ENCODE data around the gene RC3H2.
A peak's percentile ranks its signal among the peaks of the same experiment; 100 is the strongest.

The RC3H2 gene

GRCh38 chr9:122941582-122942234 lies 36.5 kb upstream of the RC3H2 start:
- no peak for TF ChIP-seq FOXP2 (optimal IDR thresholded peaks at IDR 0.05; ENCODE audit: borderline replicate concordance, extremely low read depth, extremely low read length, insufficient read depth)
- peak; percentile 53 to 85; a peak in 3 of 4 replicates for TF ChIP-seq REST (IDR thresholded peaks at IDR 0.05; ENCODE audit: insufficient read depth in 1 of 2, low read depth in 2 of 2, low read length in 2 of 2)

- TF ChIP-seq TAF1 (IDR thresholded peaks at IDR 0.05; ENCODE audit: borderline replicate concordance, insufficient read depth, low read length) (peak; percentile 6; the same call in 1 of the 2 replicates), SIN3A (IDR thresholded peaks at IDR 0.05; ENCODE audit: borderline replicate concordance, insufficient read depth, low read length) (peak; percentile 10; the same call in 1 of the 2 replicates), REST (IDR thresholded peaks at IDR 0.05; ENCODE audit: insufficient read depth in 1 of 2, low read depth in 2 of 2, low read length in 2 of 2) (peak; percentile 30 to 40; a peak in 1 of 4 replicates), FOXP2 (optimal IDR thresholded peaks at IDR 0.05; ENCODE audit: borderline replicate concordance, extremely low read depth, extremely low read length, insufficient read depth) (peak; percentile 63), POLR2AphosphoS5 (IDR thresholded peaks at IDR 0.05; ENCODE audit: low read depth, low read length) (peak; percentile 88)
Measured at GRCh38 chr9:122940749-122941581, 35.8 kb upstream of the RC3H2 start, which contains the start of gene RABGAP1. Gene RABGAP1 (plus strand): TSS chr9:122941020. CDS start chr9:122957060, 16,040 bp downstream.

GRCh38 chr9:122940454-122940748 lies 35.2 kb upstream of the RC3H2 start:
- TF ChIP-seq TAF1 (IDR thresholded peaks at IDR 0.05; ENCODE audit: borderline replicate concordance, insufficient read depth, low read length) = no peak
- TF ChIP-seq SIN3A (IDR thresholded peaks at IDR 0.05; ENCODE audit: borderline replicate concordance, insufficient read depth, low read length) = no peak
- TF ChIP-seq FOXP2 (optimal IDR thresholded peaks at IDR 0.05; ENCODE audit: borderline replicate concordance, extremely low read depth, extremely low read length, insufficient read depth) = no peak
- TF ChIP-seq POLR2AphosphoS5 (IDR thresholded peaks at IDR 0.05; ENCODE audit: low read depth, low read length) = no peak
- TF ChIP-seq REST (IDR thresholded peaks at IDR 0.05; ENCODE audit: insufficient read depth in 1 of 2, low read depth in 2 of 2, low read length in 2 of 2) = no peak

- TF ChIP-seq SIN3A (IDR thresholded peaks at IDR 0.05; ENCODE audit: borderline replicate concordance, insufficient read depth, low read length) (no peak), TAF1 (IDR thresholded peaks at IDR 0.05; ENCODE audit: borderline replicate concordance, insufficient read depth, low read length) (no peak), POLR2AphosphoS5 (IDR thresholded peaks at IDR 0.05; ENCODE audit: low read depth, low read length) (no peak), FOXP2 (optimal IDR thresholded peaks at IDR 0.05; ENCODE audit: borderline replicate concordance, extremely low read depth, extremely low read length, insufficient read depth) (no peak)
Measured at GRCh38 chr9:122939601-122940000, 34.4 kb upstream of the RC3H2 start.

- TF ChIP-seq REST (IDR thresholded peaks at IDR 0.05; ENCODE audit: insufficient read depth in 1 of 2, low read depth in 2 of 2, low read length in 2 of 2) = no peak
- no peak for TF ChIP-seq POLR2AphosphoS5 (IDR thresholded peaks at IDR 0.05; ENCODE audit: low read depth, low read length)
- TF ChIP-seq SIN3A (IDR thresholded peaks at IDR 0.05; ENCODE audit: borderline replicate concordance, insufficient read depth, low read length) = no peak
- no peak for TF ChIP-seq FOXP2 (optimal IDR thresholded peaks at IDR 0.05; ENCODE audit: borderline replicate concordance, extremely low read depth, extremely low read length, insufficient read depth)
- no peak for TF ChIP-seq TAF1 (IDR thresholded peaks at IDR 0.05; ENCODE audit: borderline replicate concordance, insufficient read depth, low read length)
Measured at GRCh38 chr9:122936883-122937282, 31.7 kb upstream of the RC3H2 start.
